Measurements from ENCODE around the gene YRDC. TPM values are rescaled to one million over a fixed set of nuclear protein-coding genes. Genes with fewer than 3 reads are reported as not detected.

Gene YRDC
- total RNA-seq, 4 donors from 2014 or later = 8.5 to 12.0 (median 10.5) TPM

DNA sequence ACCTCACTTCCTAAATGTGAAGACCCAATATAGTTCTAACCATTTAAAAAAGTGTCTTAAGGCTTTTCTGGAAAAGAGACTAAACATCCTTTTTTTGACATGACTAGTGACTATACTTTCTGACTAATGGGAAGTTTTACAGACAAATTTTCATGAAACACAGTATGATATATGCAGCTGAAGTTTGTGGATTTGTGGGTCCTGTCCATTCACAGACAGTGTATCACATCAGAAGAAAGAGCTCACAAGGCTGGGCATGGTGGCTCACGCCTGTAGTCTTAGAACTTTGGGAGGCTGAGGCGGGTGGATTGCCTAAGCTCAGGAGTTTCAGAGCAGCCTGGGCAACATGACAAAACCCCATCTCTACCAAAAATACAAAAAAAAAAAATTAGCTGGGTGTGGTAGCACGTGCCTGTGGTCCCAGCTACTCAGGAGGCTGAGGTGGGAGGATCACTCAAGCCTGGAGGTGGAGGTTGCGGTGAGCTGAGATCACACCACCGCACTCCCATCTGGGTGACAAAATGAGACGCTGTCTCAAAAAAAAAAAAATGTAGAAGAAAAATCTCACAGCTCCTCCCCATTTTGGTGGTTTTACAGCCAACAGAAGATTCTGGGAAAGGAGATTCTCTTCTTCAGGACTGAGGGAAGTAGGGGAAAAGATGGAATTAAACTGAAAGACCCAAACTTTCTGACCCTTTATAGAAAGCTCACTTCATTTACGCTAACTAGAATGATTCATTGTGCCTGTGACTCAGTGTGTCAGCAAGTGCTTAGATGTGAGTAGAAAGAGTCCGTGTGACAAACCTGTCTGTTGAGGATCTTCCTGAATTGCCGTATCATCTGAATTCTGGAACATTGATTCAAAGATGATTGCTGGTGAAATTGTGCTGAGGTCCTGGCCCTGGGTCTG lies 15.2 kb upstream of the YRDC start:
- no peak for TF ChIP-seq POLR2A (IDR thresholded peaks at IDR 0.05)
- TF ChIP-seq, protein P1, sequence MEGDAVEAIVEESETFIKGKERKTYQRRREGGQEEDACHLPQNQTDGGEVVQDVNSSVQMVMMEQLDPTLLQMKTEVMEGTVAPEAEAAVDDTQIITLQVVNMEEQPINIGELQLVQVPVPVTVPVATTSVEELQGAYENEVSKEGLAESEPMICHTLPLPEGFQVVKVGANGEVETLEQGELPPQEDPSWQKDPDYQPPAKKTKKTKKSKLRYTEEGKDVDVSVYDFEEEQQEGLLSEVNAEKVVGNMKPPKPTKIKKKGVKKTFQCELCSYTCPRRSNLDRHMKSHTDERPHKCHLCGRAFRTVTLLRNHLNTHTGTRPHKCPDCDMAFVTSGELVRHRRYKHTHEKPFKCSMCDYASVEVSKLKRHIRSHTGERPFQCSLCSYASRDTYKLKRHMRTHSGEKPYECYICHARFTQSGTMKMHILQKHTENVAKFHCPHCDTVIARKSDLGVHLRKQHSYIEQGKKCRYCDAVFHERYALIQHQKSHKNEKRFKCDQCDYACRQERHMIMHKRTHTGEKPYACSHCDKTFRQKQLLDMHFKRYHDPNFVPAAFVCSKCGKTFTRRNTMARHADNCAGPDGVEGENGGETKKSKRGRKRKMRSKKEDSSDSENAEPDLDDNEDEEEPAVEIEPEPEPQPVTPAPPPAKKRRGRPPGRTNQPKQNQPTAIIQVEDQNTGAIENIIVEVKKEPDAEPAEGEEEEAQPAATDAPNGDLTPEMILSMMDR (IDR thresholded peaks at IDR 0.05) = no peak
- no peaks in the 10 kb centered on the region for H3K4me1 ChIP-seq
- no peak overlapping the region for H3K4me3 ChIP-seq
- intact Hi-C loops (cut with DNase I; ENCODE audit: low total_unique reads) = no loop called here
- H3K36me3 ChIP-seq = no peaks in the 10 kb centered on the region
- no peaks in the 10 kb centered on the region for H3K9me3 ChIP-seq
- no peak overlapping the region for H3K27ac ChIP-seq
- H3K27me3 ChIP-seq = no peaks in the 10 kb centered on the region
- DNase-seq = no peak

DNA sequence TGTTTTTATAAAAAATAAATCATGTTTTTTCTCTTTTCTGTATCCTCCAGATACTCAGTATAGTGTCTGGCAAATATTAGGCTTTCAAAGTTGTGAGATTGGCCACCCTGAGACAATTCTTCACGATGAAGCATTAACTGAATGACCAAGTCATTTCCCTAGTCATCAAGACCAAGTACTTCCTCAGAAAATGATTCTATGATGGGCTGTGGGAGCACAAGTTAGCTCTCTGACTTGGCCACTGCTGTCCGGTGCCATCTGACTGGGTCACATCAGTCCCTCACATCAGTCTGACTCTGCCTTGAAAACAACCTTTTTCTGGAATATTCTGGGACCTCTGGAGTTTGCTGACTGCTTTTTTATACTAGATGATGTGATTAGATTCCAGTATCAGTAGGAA lies 13.5 kb upstream of the YRDC start:
- TF ChIP-seq, protein P1 (IDR thresholded peaks at IDR 0.05) = no peak
- no peak for TF ChIP-seq POLR2A (IDR thresholded peaks at IDR 0.05)
- no peak for DNase-seq
- Histone ChIP-seq H3K4me3 (no peak overlapping the region), H3K27ac (no peak overlapping the region), H3K9me3 (no peaks in the 10 kb centered on the region), H3K27me3 (no peaks in the 10 kb centered on the region), H3K36me3 (no peaks in the 10 kb centered on the region), H3K4me1 (no peaks in the 10 kb centered on the region)
- intact Hi-C loops (cut with DNase I; ENCODE audit: low total_unique reads) = no loop called here

DNA sequence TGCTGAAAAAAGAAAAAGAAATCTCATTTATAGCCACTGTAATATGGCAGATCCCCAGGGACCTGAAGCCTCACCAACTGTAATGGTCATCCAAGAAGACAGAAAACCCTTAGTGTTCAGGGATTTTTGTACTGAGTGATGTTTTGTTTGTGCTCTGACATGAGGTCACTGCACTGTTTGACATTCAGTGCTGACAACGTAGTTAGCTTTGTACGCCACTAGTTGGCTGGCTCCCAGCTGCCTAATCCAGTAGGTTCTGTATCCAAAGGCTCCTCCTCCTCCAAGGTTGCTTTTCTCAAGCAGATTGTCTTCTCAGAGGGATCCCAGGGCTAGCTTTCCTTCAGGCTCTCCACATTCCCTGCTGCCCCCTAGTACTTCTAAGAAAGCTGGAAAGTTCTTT lies 9.5 kb upstream of the YRDC start:
- H3K27ac ChIP-seq = no peak overlapping the region
- TF ChIP-seq, protein P1 (IDR thresholded peaks at IDR 0.05) = no peak
- TF ChIP-seq POLR2A (IDR thresholded peaks at IDR 0.05) = no peak
- no peaks in the 10 kb centered on the region for H3K27me3 ChIP-seq
- no peak overlapping the region for H3K4me3 ChIP-seq
- DNase-seq = no peak
- H3K4me1 ChIP-seq = no peaks in the 10 kb centered on the region
- intact Hi-C loops (cut with DNase I; ENCODE audit: low total_unique reads) = no loop called here
- no peaks in the 10 kb centered on the region for H3K9me3 ChIP-seq
- H3K36me3 ChIP-seq = no peaks in the 10 kb centered on the region

DNA sequence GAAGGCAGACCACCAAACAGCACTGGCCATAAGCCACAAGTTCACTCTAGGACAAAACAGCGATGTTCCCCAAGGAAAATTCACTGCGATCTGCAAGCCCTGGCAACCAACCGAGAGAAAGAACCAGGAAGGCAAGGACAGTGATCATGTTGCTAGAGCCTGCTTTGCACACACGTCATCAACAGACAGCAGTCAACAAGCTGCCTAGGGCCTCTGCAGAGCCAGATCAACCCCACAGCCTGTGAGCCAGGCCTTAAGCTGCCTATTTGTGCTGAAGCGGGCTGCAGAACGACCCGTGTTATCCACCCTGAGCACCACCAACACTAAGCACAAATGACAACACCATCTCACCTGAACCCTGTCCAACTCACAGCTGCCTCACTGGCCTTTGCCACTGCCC lies 6.2 kb upstream of the YRDC start:
- no peaks in the 10 kb centered on the region for H3K4me1 ChIP-seq
- H3K27me3 ChIP-seq = no peaks in the 10 kb centered on the region
- H3K9me3 ChIP-seq = no peaks in the 10 kb centered on the region
- DNase-seq = no peak
- TF ChIP-seq, protein P1 (IDR thresholded peaks at IDR 0.05) = no peak
- no peak for TF ChIP-seq POLR2A (IDR thresholded peaks at IDR 0.05)
- intact Hi-C loops (cut with DNase I; ENCODE audit: low total_unique reads) = no loop called here
- no peak overlapping the region for H3K4me3 ChIP-seq
- H3K36me3 ChIP-seq = no peaks in the 10 kb centered on the region
- no peak overlapping the region for H3K27ac ChIP-seq

DNA sequence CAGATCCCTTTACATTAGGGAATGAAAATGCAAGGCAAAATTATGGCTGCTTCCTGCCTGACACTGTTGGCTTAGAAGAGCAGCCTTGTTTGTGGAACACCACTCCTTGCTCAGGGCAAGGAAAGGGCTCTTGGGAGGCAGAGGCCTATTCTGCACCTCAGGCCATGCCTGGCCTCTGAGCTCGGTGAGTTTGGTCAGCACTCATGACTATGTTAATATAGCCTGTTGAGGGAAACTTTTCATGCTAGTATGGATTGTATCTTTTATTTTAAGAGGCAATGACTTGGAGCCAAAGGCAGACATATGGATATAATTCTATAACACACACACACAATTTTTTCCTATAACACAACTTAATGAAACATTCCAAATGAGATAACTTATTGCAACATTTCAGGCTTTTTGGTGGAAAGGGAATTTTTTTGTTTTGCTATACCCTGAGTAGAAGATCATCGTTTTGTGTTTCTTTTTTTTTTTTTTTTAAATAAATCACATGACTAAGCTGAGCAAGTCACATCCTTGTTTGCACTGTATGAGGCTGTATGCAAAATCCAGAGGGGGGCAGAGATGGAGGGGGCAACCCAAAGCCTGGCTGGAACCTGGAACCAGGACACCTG lies 5.6 kb upstream of the YRDC start:
- peaks cover 0 to 4% of the 10 kb centered on the region in 2 donors for H3K4me1 ChIP-seq
- TF ChIP-seq POLR2A (IDR thresholded peaks at IDR 0.05) = no peak
- TF ChIP-seq, protein P1 (IDR thresholded peaks at IDR 0.05) = no peak
- H3K4me3 ChIP-seq = no peak overlapping the region
- intact Hi-C loops (cut with DNase I; ENCODE audit: low total_unique reads) = no loop called here
- H3K27ac ChIP-seq = no peak overlapping the region
- no peaks in the 10 kb centered on the region for H3K27me3 ChIP-seq
- H3K36me3 ChIP-seq = no peaks in the 10 kb centered on the region
- no peak for DNase-seq
- H3K9me3 ChIP-seq = no peaks in the 10 kb centered on the region

Measured in uterus (tissue), 4 donors.